ENCODE data around the gene WBP2NL.

GRCh38 chr22:41989246-41989645 lies 9.3 kb upstream of the WBP2NL start:
- TF ChIP-seq RAD21 (IDR thresholded peaks at IDR 0.05; ENCODE audit: low read depth) (no peak), CEBPB (IDR thresholded peaks at IDR 0.05) (no peak), MAX (IDR thresholded peaks at IDR 0.05) (no peak), TAF1 (IDR thresholded peaks at IDR 0.05; ENCODE audit: low read depth) (no peak), EP300 (IDR thresholded peaks at IDR 0.05; ENCODE audit: borderline replicate concordance) (no peak), FOXM1 (IDR thresholded peaks at IDR 0.05; ENCODE audit: borderline replicate concordance, low read depth) (no peak), REST (IDR thresholded peaks at IDR 0.05; ENCODE audit: low read depth) (no peak), YY1 (IDR thresholded peaks at IDR 0.05; ENCODE audit: low read depth) (no peak), ZBTB7A (IDR thresholded peaks at IDR 0.05; ENCODE audit: low read depth) (no peak), TCF12 (IDR thresholded peaks at IDR 0.05; ENCODE audit: low read depth) (no peak), CREB1 (IDR thresholded peaks at IDR 0.05; ENCODE audit: low read depth) (no peak)

All from Ishikawa (cell line).